K562 (cell line): ENCODE data around the gene PRKCB. TPM values are rescaled to one million over a fixed set of nuclear protein-coding genes. Genes with fewer than 3 reads are reported as not detected.

Experiments used
- ATAC-seq: fragments of 200-7000 bp; cut with Tn5 transposase; 3 replicates; pipeline ENCODE4 v1.9.1; 2020; ENCODE audit warnings: moderate library complexity
- BruUV-seq: library from RNA; stranded (reverse); fragments of 400-500 nt; replicated peaks from 2 replicates; lab custom pipeline; 2021; lab: Mats Ljungman, UMichigan
- CTCF ChIA-PET: fragments of 300-600 bp; formaldehyde crosslinking; extraction: SDS; loops from one replicate; lab custom pipeline; 2021; ENCODE audit warnings: low intra/inter-chr PET ratio; lab: Yijun Ruan, JAX
- POLR2A ChIA-PET: fragments of 300-600, 350-650 bp; sonication (Branson Sonifier 250); formaldehyde crosslinking; extraction: SDS; loops from one replicate; lab custom pipeline; 2021; ENCODE audit warnings: antibody characterized with exemption, inconsistent platforms; lab: Yijun Ruan, JAX
- DNase-seq, 4 experiments: peaks; one replicate each; pipeline versions ENCODE4 v3.0.0 to v3.0.0-alpha.2; 2011 to 2018; ENCODE audit warnings: low spot score in 3 of 4, mixed read lengths in 3 of 4; ENCODE audit errors: extremely low read depth in 1 of 4
- FAIRE-seq: peaks from 2 replicates; lab custom pipeline; 2011; peaks lifted over from hg19 to GRCh38; lab: Jason Lieb, UNC
- H2AFZ ChIP-seq: 2 replicates; pipeline ENCODE4 v1.6.0; 2011; ENCODE audit warnings: low read depth, low read length, control low read depth, inconsistent platforms
- H3K27ac ChIP-seq: fragments of 200-600 bp; 3 replicates; pipeline ENCODE4 v1.8.0; 2011; ENCODE audit warnings: low read depth, mild to moderate bottlenecking, control low read depth, inconsistent platforms, low read length, moderate library complexity, mixed read lengths; ENCODE audit errors: extremely low read depth
- H3K27me3 ChIP-seq, 2 experiments: fragments of 300-600 bp in 1 of 2; 2 replicates in 1 of 2; 3 replicates in 1 of 2; pipeline versions ENCODE4 v1.6.0 to v1.8.0; 2011; ENCODE audit warnings: inconsistent platforms in 2 of 2, low read length in 2 of 2, mild to moderate bottlenecking in 1 of 2, mixed read lengths in 1 of 2, moderate library complexity in 1 of 2; ENCODE audit not compliant: control insufficient read depth in 2 of 2, insufficient read depth in 2 of 2
- H3K36me3 ChIP-seq: fragments of 300-600 bp; 3 replicates; pipeline ENCODE4 v1.8.0; 2011; ENCODE audit warnings: mild to moderate bottlenecking, low read length, inconsistent platforms; ENCODE audit not compliant: control insufficient read depth, insufficient read depth
- H3K4me1 ChIP-seq, 2 experiments: fragments of 200-600 bp in 1 of 2; replicated peaks in 1 of 2; 2 replicates in 1 of 2; 3 replicates in 1 of 2; pipeline versions ENCODE4 v1.5.1 to v1.8.0; 2011; ENCODE audit warnings: inconsistent platforms in 2 of 2, low read length in 2 of 2, mild to moderate bottlenecking in 1 of 2, mixed read lengths in 1 of 2, moderate library complexity in 1 of 2; ENCODE audit not compliant: control insufficient read depth in 2 of 2, insufficient read depth in 2 of 2
- H3K4me2 ChIP-seq: 2 replicates; pipeline ENCODE4 v1.6.1; 2011; ENCODE audit warnings: low read length, control low read depth, inconsistent platforms, mixed read lengths; ENCODE audit not compliant: insufficient read depth
- H3K4me3 ChIP-seq: fragments of 200-600 bp; sonication (generic), shearing (Covaris generic); 2 replicates; pipeline ENCODE4 v1.5.1; 2016; ENCODE audit warnings: control low read depth, inconsistent platforms
- H3K79me2 ChIP-seq: fragments of 200-600 bp; 3 replicates; pipeline ENCODE4 v1.8.0; 2011; ENCODE audit warnings: low read length, inconsistent platforms; ENCODE audit not compliant: control insufficient read depth, insufficient read depth
- H3K9ac ChIP-seq, 2 experiments: 2 replicates each; pipeline versions ENCODE4 v1.6.0 to v1.6.1; 2011; ENCODE audit warnings: low read depth in 2 of 2, low read length in 2 of 2, control low read depth in 1 of 2, inconsistent platforms in 1 of 2, mild to moderate bottlenecking in 1 of 2, mixed read lengths in 1 of 2; ENCODE audit not compliant: insufficient read depth in 1 of 2
- H3K9me1 ChIP-seq: one replicate; pipeline ENCODE4 v1.6.0; 2011; ENCODE audit warnings: inconsistent platforms, mild to moderate bottlenecking, low read length, moderate library complexity; ENCODE audit not compliant: control insufficient read depth, insufficient read depth
- H3K9me3 ChIP-seq: replicated peaks from 2 replicates; pipeline ENCODE4 v1.5.1; 2011; ENCODE audit warnings: low read depth, low read length, inconsistent platforms; ENCODE audit not compliant: control insufficient read depth, insufficient read depth
- H4K20me1 ChIP-seq: replicated peaks from 2 replicates; pipeline ENCODE4 v1.6.1; 2011; ENCODE audit warnings: low read length, inconsistent platforms, mixed read lengths; ENCODE audit not compliant: control insufficient read depth, insufficient read depth
- MED1 ChIP-seq: sonication (generic); formaldehyde crosslinking; IDR thresholded peaks from 2 replicates; pipeline ENCODE4 v1.8.1; 2023; ENCODE audit warnings: missing genetic modification reagents, borderline replicate concordance
- POLR2H ChIP-seq: IDR thresholded peaks from 2 replicates; pipeline ENCODE4 v1.6.1; 2016; ENCODE audit warnings: missing genetic modification characterization, low read depth, mild to moderate bottlenecking, control low read depth, missing compliant biosample characterization, moderate library complexity
- RBBP5 ChIP-seq: fragments of 200-600 bp; sonication (generic); IDR thresholded peaks from 2 replicates; pipeline ENCODE4 v1.6.1; 2012; ENCODE audit warnings: borderline replicate concordance, mild to moderate bottlenecking, low read length, control low read depth, inconsistent platforms; ENCODE audit not compliant: insufficient read depth, poor library complexity, severe bottlenecking
- TAF1 ChIP-seq: IDR thresholded peaks from 2 replicates; pipeline ENCODE4 v1.6.1; 2011; ENCODE audit warnings: mild to moderate bottlenecking, low read length, moderate library complexity; ENCODE audit not compliant: insufficient read depth, control insufficient read depth, severe bottlenecking; ENCODE audit errors: extremely low read depth
- TEAD4 ChIP-seq, 2 experiments: sonication (generic) in 1 of 2; formaldehyde crosslinking in 1 of 2; IDR thresholded peaks; 2 replicates each; pipeline versions ENCODE4 v1.6.1 to v1.8.0; 2012 to 2022; ENCODE audit warnings: borderline replicate concordance in 1 of 2, inconsistent platforms in 1 of 2, low read length in 1 of 2, mild to moderate bottlenecking in 1 of 2, missing genetic modification reagents in 1 of 2
- ZNF239 ChIP-seq: fragments of 250-450 bp; sonication (Bioruptor Pico); IDR thresholded peaks from 2 replicates; pipeline ENCODE4 v1.4.0; 2020; ENCODE audit warnings: mild to moderate bottlenecking
- ZNF77 ChIP-seq: fragments of 250-450 bp; sonication (Bioruptor Pico); IDR thresholded peaks from 2 replicates; pipeline ENCODE4 v1.5.0; 2020
- WGBS: fragments of 100-300 bp; shearing (Covaris generic); methylation state at CpG from one replicate; pipeline ENCODE4 v1.1.6; 2016; ENCODE audit warnings: low coverage, mixed read lengths; ENCODE audit not compliant: insufficient coverage; ENCODE audit errors: missing lambda C conversion rate; 5-methylcytosine and 5-hydroxymethylcytosine counted together
- in situ Hi-C: fragments of 300-500 bp; cut with MboI; formaldehyde crosslinking; loops from 4 replicates; pipeline ENCODE4 v1.15.0; 2018; ENCODE audit warnings: inconsistent platforms, mixed read lengths
- intact Hi-C: fragments of 100-400 bp; cut with micrococcal nuclease; formaldehyde crosslinking; loops from 2 replicates; pipeline ENCODE4 v1.14.2; 2022
- polyA plus RNA-seq, 8 experiments: library from polyadenylated mRNA; depleted of rRNA in 4 of 8; stranded (reverse) in 5 of 8; unstranded in 3 of 8; fragments of >200 nt; fragmentation: Nextera tagmentation in 2 of 8; fragmentation: Illumina TruSeq in 1 of 8; extraction: Ambion mirVana in 2 of 8; extraction: Trizol in 1 of 8; gene quantifications; 2 replicates each; pipeline versions ENCODE4 v1.2.1 to v1.2.3, GENCODE V29; 2011 to 2014; ENCODE audit warnings: inconsistent platforms in 1 of 8, missing spikeins in 1 of 8
- total RNA-seq, 7 experiments: library from RNA; depleted of rRNA in 6 of 7; stranded (reverse); fragments of >200 nt in 6 of 7; fragmentation: Illumina TruSeq in 2 of 7; extraction: Trizol in 2 of 7; gene quantifications; 2 replicates each; pipeline versions ENCODE4 v1.2.1 to v1.2.3, GENCODE V29; 2011 to 2021; ENCODE audit warnings: low replicate concordance in 1 of 7

PRKCB gene
- total and polyA plus RNA-seq, 9 of the 15 experiments (the other 6 are each of a cell fraction or from before 2014, with no cell fraction given): 49.9 to 276 (median 148) TPM

DNA sequence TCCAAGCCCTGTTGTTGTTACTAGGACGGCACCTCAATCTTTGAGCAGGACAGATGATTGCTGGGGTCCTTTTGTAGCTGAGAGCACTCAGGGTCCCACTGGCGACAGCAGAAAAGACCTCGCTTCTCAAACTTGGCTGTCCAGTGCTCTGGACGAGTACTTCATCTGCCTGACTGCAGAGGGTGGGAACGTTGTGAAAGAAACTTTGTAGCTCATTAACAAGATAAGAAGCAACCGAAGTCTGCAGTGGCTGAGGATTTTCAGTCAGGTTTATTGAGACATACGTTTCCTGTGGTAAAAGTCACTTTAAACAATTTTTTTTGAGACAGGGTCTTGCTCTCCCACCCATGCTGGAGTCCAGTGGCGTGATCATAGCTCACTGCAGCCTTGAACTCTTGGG is 191.7 kb downstream of the PRKCB start:
- Histone ChIP-seq H4K20me1 (peaks cover 23% of the 10 kb centered on the region), H3K36me3 (peaks cover 33% of the 10 kb centered on the region; the same call in 2 of the 3 replicates), H2AFZ (no peak overlapping the region), H3K4me3 (no peak overlapping the region), H3K79me2 (peaks cover 42% of the 10 kb centered on the region), H3K9me3 (no peaks in the 10 kb centered on the region), H3K27ac (no peak overlapping the region), H3K27me3 (no peaks in the 10 kb centered on the region; a peak in 1 of 5 replicates), H3K9me1 (peaks cover 3% of the 10 kb centered on the region), H3K9ac (no peak overlapping the region), H3K4me1 (peaks cover 0 to 4% of the 10 kb centered on the region in 2 experiments; a peak in 2 of 5 replicates), H3K4me2 (no peak overlapping the region)
- no TSS peak for BruUV-seq
- DNase-seq (no peak), FAIRE-seq (no peak), ATAC-seq (no peak)
- ChIA-PET POLR2A (interaction anchor here (0.6 to 1.2 kb wide), 2 partner anchors 10 to 200 kb away, joined by 3 to 7 read pairs; no protein-coding TSS in a partner anchor), CTCF (no interaction called here)
- 76% methylated on average over 8 of the region's 8 CpGs for WGBS
- intact Hi-C loops (no loop called here), in situ Hi-C loops (no loop called here)
- TF ChIP-seq POLR2H (tag): no peak
- TF ChIP-seq ZNF77 (CRISPR knock-in tag): no peak
- TF ChIP-seq TAF1: no peak
- TF ChIP-seq TEAD4 (IDR thresholded peaks at IDR 0.05; ENCODE audit: low read length): no peak
- no peak for TF ChIP-seq TEAD4 (CRISPR knock-in tag; IDR thresholded peaks at IDR 0.05; ENCODE audit: borderline replicate concordance)
- no peak for TF ChIP-seq RBBP5
- TF ChIP-seq MED1 (CRISPR knock-in tag): no peak
- TF ChIP-seq ZNF239 (CRISPR knock-in tag): no peak
